Stimulated activated effector memory CD8-positive, alpha-beta T cell treated with anti-CD3 and anti-CD28 coated beads, Interleukin-12 subunit alpha, Interleukin-12 subunit beta, amount 100 ng/mL, for 72 hours (primary cell): ENCODE results near the gene ADAM19.

Experiments
- ATAC-seq: fragments of 150-1000 bp; cut with Tn5 transposase; 2 replicates; pipeline ENCODE4 v1.10.0; 2021
- DNase-seq, 2 donors: peaks; one replicate each; pipeline ENCODE4 v3.0.0; 2021 to 2022; ENCODE audit warnings: low spot score in 2 of 2
- H3K27ac Mint-ChIP-seq: one replicate; pipeline ENCODE4 v1.8.0; 2022; ENCODE audit warnings: mild to moderate bottlenecking, mixed read lengths
- H3K36me3 Mint-ChIP-seq: one replicate; pipeline ENCODE4 v1.8.0; 2022; ENCODE audit warnings: mild to moderate bottlenecking, mixed read lengths
- H3K4me1 Mint-ChIP-seq: one replicate; pipeline ENCODE4 v1.8.0; 2022; ENCODE audit warnings: mixed read lengths
- H3K4me3 Mint-ChIP-seq: one replicate; pipeline ENCODE4 v1.8.0; 2022; ENCODE audit warnings: mild to moderate bottlenecking, mixed read lengths
- H3K9me3 Mint-ChIP-seq: one replicate; pipeline ENCODE4 v1.8.0; 2022; ENCODE audit warnings: mixed read lengths

Gene ADAM19, protein sequence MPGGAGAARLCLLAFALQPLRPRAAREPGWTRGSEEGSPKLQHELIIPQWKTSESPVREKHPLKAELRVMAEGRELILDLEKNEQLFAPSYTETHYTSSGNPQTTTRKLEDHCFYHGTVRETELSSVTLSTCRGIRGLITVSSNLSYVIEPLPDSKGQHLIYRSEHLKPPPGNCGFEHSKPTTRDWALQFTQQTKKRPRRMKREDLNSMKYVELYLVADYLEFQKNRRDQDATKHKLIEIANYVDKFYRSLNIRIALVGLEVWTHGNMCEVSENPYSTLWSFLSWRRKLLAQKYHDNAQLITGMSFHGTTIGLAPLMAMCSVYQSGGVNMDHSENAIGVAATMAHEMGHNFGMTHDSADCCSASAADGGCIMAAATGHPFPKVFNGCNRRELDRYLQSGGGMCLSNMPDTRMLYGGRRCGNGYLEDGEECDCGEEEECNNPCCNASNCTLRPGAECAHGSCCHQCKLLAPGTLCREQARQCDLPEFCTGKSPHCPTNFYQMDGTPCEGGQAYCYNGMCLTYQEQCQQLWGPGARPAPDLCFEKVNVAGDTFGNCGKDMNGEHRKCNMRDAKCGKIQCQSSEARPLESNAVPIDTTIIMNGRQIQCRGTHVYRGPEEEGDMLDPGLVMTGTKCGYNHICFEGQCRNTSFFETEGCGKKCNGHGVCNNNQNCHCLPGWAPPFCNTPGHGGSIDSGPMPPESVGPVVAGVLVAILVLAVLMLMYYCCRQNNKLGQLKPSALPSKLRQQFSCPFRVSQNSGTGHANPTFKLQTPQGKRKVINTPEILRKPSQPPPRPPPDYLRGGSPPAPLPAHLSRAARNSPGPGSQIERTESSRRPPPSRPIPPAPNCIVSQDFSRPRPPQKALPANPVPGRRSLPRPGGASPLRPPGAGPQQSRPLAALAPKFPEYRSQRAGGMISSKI

DNA sequence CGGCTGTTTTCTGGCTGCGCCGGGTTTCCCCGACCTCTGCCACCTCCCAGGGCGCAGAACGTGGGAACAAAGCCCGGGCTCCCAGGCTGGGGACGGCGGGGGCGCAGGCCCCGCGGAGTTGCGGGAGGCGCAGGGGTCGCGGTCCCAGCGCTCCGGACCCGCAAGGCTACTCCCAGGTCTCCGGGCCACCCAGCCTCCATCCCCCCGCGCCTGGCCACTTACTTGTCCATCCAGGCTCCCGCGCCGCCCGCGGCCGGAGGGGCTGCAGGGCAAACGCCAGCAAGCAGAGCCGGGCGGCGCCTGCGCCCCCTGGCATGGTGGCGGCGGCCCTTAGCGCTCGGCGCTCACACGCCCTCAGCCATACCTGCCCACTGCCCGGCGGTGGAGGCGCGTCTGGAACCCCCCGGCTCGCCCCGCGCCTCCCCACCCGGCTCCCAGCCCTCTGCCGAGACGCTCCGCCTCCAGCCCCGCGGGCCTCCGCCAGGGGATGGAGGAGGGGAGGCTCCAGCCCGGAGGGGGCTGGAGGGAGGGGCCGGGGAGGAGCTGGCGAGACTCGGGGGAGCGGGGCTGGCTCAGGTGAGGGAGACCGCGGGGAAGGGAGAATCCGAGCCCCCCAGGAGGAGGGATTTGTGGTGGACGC lies at the start of gene ADAM19:
ADAM19 (minus strand) TSS at position 395 of the 640 bp plus-strand sequence; CDS start at position 316, 79 bp downstream.
- Mint-ChIP-seq H3K4me1 (peaks cover 35% of the 10 kb centered on the region), H3K36me3 (peaks cover 47% of the 10 kb centered on the region), H3K4me3 (peak within 1 kb of the TSS; percentile 99), H3K27ac (peak within 1 kb of the TSS; percentile 92), H3K9me3 (no peaks in the 10 kb centered on the region)
- DNase-seq (peak; percentile 35 to 83), ATAC-seq (peak; percentile 79)

DNA sequence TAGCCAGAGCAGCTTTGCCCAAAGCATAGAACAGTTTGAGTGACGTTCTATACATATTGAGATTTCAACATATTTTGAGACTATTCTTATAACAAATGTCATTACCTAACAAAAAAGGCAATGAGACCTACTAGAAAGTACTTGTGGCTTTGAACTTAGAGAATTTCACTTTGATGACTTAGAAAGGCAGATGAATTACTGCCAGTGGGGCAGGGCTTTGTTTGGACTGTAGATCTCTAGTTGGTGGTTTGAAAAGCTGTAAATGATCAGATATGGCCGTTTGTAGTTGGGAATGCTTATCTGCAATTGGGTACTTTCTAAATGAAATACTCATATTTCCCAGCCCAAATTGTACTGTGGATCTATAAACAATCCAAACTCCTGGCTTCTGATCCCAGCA lies 48.6 kb upstream of the ADAM19 start:
- H3K4me3 Mint-ChIP-seq: no peak overlapping the region
- no peak for ATAC-seq
- no peaks in the 10 kb centered on the region for H3K36me3 Mint-ChIP-seq
- no peak for DNase-seq
- H3K9me3 Mint-ChIP-seq: no peaks in the 10 kb centered on the region
- no peak overlapping the region for H3K27ac Mint-ChIP-seq
- no peaks in the 10 kb centered on the region for H3K4me1 Mint-ChIP-seq

DNA sequence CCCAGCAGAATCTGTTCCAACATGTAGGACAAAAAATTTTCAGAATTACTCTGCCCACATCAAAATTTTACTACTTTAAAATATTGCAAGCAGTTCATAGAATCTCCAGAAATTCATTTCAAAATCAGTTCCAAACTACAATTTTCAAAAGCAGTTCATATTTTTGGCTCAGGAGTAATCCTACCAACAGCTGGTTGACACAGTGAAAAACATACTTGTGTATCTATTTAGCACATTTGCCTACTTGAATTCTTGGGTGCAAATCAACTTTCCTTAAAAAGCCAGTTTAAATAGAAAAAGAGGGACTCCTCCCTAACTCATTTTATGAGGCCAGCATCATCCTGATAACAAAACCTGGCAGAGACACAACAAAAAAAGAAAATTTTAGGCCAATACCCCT lies 45.2 kb upstream of the ADAM19 start:
- ATAC-seq (no peak), DNase-seq (no peak)
- no peak overlapping the region for H3K4me3 Mint-ChIP-seq
- no peaks in the 10 kb centered on the region for H3K9me3 Mint-ChIP-seq
- no peaks in the 10 kb centered on the region for H3K36me3 Mint-ChIP-seq
- no peak overlapping the region for H3K27ac Mint-ChIP-seq
- H3K4me1 Mint-ChIP-seq: no peaks in the 10 kb centered on the region

GRCh38 chr5:157618191-157618765 lies 42.7 kb upstream of the ADAM19 start:
- no peak for DNase-seq
- Mint-ChIP-seq H3K4me3 (no peak overlapping the region), H3K4me1 (peaks cover 10% of the 10 kb centered on the region), H3K27ac (no peak overlapping the region), H3K36me3 (no peaks in the 10 kb centered on the region), H3K9me3 (no peaks in the 10 kb centered on the region)
- ATAC-seq: no peak

GRCh38 chr5:157616785-157617184 lies 41.2 kb upstream of the ADAM19 start:
- H3K9me3 Mint-ChIP-seq: no peaks in the 10 kb centered on the region
- DNase-seq (no peak), ATAC-seq (no peak)
- no peaks in the 10 kb centered on the region for H3K36me3 Mint-ChIP-seq
- peaks cover 14% of the 10 kb centered on the region for H3K4me1 Mint-ChIP-seq
- H3K4me3 Mint-ChIP-seq: no peak overlapping the region
- H3K27ac Mint-ChIP-seq: no peak overlapping the region

GRCh38 chr5:157613385-157614245 lies 38.0 kb upstream of the ADAM19 start:
- H3K4me1 Mint-ChIP-seq: peaks cover 36% of the 10 kb centered on the region
- H3K9me3 Mint-ChIP-seq: no peaks in the 10 kb centered on the region
- H3K4me3 Mint-ChIP-seq: peak overlapping the region; percentile 56
- ATAC-seq (peak; percentile 42), DNase-seq (no peak)
- peak overlapping the region; percentile 86 for H3K27ac Mint-ChIP-seq
- H3K36me3 Mint-ChIP-seq: no peaks in the 10 kb centered on the region

- Mint-ChIP-seq H3K9me3 (no peaks in the 10 kb centered on the region), H3K4me1 (peaks cover 47% of the 10 kb centered on the region), H3K27ac (peak overlapping the region; percentile 86), H3K36me3 (peaks cover 6% of the 10 kb centered on the region), H3K4me3 (peak overlapping the region; percentile 56)
- DNase-seq (no peak), ATAC-seq (no peak)
Measured at GRCh38 chr5:157612581-157612980, 37.0 kb upstream of the ADAM19 start.

DNA sequence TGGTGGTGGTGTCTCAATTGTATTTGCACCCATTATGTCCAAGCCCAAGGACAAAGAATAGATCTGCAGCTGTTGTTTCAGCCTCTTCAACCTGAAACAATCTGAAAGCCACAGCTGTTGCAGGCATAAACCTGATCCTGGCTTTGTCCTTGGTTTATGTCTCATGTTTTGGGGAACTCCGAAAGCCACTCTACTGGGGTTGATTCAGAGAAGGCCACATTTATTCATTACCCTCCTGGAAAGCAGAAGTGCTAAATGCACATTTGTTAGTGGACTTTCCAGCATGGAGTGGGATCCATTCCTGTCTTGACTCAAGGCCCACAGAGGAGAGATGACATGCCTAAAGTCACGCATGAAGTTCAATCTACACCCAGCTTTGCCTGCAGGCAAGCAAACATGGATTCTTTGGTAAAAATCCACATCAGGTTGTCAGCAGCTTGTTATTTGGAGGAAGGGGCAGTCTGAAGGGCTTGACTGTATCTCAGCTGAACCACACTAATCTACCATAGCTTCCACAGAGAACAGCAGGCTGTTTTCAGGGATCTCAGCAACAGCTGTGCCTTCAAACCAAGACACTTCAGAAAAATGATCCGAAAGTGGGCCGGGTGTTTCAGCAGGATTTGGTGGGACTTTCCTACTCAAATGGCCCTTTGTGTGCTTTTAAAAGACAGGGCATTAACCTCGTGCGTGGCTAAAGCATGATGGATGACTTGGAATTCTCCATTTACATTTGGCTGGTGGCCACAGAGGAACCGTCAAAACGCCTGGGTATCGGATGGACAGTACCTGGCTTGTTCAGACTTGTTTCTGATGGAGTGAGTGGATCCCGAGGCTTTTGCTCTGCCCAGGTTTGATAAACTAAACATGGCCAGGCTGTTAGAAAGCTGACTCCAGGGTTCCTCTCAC lies 36.2 kb upstream of the ADAM19 start:
- Mint-ChIP-seq H3K27ac (no peak overlapping the region), H3K4me1 (peaks cover 52% of the 10 kb centered on the region), H3K4me3 (no peak overlapping the region), H3K36me3 (peaks cover 7% of the 10 kb centered on the region), H3K9me3 (no peaks in the 10 kb centered on the region)
- no peak for DNase-seq
- ATAC-seq: peak; percentile 50

DNA sequence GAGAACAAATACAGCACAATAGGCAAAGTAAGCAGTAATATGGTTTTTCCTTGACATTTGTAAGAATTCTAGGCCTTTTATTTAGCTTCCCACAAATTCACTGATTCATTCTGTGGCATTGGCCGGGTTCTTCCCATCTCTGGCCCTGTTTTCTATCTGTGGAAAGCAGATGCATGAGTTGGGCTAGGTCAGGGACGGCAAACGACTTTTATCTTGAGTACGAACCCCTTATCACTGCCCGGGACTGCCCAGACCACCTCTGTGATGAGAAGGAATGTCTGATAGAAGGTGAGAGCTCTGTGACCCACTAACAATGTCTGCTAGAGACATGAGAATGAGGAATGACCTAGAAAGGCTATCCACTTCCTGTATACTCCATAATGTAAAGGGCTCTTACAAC lies 35.4 kb upstream of the ADAM19 start:
- no peak for ATAC-seq
- H3K4me1 Mint-ChIP-seq: peaks cover 55% of the 10 kb centered on the region
- no peak overlapping the region for H3K27ac Mint-ChIP-seq

DNA sequence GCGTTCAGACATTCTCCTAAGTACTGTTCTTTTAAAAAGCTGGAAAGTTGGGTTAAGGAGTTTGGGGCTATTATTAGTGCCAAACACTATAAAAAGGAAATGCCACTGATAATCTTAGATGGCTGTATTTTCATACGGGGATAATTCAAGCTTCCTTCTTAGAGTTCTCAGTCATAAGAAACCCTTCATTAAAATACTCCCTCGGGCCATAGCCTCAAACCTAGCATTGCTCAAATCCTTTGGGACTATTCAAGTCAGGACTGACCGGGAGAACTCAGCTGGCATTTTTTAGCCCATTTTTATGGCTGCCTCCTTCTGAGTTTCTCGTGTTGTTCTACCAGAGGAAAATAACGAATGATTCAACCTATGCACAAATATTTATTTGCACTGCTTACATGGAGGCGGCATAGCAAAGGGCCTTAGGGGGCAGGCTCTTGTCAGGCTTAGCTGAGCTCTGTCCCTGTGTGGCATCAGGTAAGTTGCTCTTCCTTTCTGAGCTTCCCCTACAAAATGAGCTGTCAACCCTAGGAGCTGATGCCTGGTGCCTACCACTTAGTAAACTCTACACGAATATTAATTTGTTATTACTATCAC lies 33.5 kb upstream of the ADAM19 start:
- peaks cover 7% of the 10 kb centered on the region for H3K36me3 Mint-ChIP-seq
- H3K27ac Mint-ChIP-seq: peak overlapping the region; percentile 63
- ATAC-seq: no peak
- peaks cover 64% of the 10 kb centered on the region for H3K4me1 Mint-ChIP-seq
- no peak overlapping the region for H3K4me3 Mint-ChIP-seq
- no peak for DNase-seq
- no peaks in the 10 kb centered on the region for H3K9me3 Mint-ChIP-seq

More for the DNA sequence above, 35.4 kb upstream of the ADAM19 start:
- Mint-ChIP-seq H3K4me3 (no peak overlapping the region), H3K36me3 (peaks cover 7% of the 10 kb centered on the region), H3K9me3 (no peaks in the 10 kb centered on the region)
- no peak for DNase-seq

GRCh38 chr5:157607371-157608161 lies 32.0 kb upstream of the ADAM19 start:
- H3K27ac Mint-ChIP-seq: peak overlapping the region; percentile 92
- DNase-seq (peak in 1 of 2 donors; percentile 80), ATAC-seq (peak; percentile 75)
- H3K4me3 Mint-ChIP-seq: peak overlapping the region; percentile 28
- peaks cover 68% of the 10 kb centered on the region for H3K4me1 Mint-ChIP-seq
- no peaks in the 10 kb centered on the region for H3K9me3 Mint-ChIP-seq
- peaks cover 16% of the 10 kb centered on the region for H3K36me3 Mint-ChIP-seq

GRCh38 chr5:157606046-157606445 lies 30.5 kb upstream of the ADAM19 start:
- Mint-ChIP-seq H3K36me3 (peaks cover 16% of the 10 kb centered on the region), H3K9me3 (no peaks in the 10 kb centered on the region), H3K4me3 (no peak overlapping the region), H3K27ac (peak overlapping the region; percentile 34), H3K4me1 (peaks cover 70% of the 10 kb centered on the region)
- no peak for DNase-seq
- ATAC-seq: no peak
